ENCODE data around the gene ADAM19.

The ADAM19 gene

GRCh38 chr5:157544623-157544989 lies 31.0 kb downstream of the ADAM19 start:
- DNase-seq (ENCODE audit: low read depth in 2 of 2, low spot score in 1 of 2), result no peak

- no peak for DNase-seq (ENCODE audit: low read depth in 2 of 2, low spot score in 1 of 2)
Observed at GRCh38 chr5:157543825-157544622, 31.6 kb downstream of the ADAM19 start.

- DNase-seq (ENCODE audit: low read depth in 2 of 2, low spot score in 1 of 2), result no peak
Observed at GRCh38 chr5:157542282-157543000, 33.1 kb downstream of the ADAM19 start.

GRCh38 chr5:157541447-157542118 lies 34.0 kb downstream of the ADAM19 start:
- DNase-seq (ENCODE audit: low read depth in 2 of 2, low spot score in 1 of 2), result no peak

GRCh38 chr5:157540707-157541446 lies 34.7 kb downstream of the ADAM19 start:
- DNase-seq (ENCODE audit: low read depth in 2 of 2, low spot score in 1 of 2), result no peak

GRCh38 chr5:157540124-157540523 lies 35.5 kb downstream of the ADAM19 start:
- no peak for DNase-seq (ENCODE audit: low read depth in 2 of 2, low spot score in 1 of 2)

GRCh38 chr5:157539503-157540022 lies 36.0 kb downstream of the ADAM19 start:
- no peak for DNase-seq (ENCODE audit: low read depth in 2 of 2, low spot score in 1 of 2)

GRCh38 chr5:157538311-157538710 lies 37.3 kb downstream of the ADAM19 start:
- DNase-seq (ENCODE audit: low read depth in 2 of 2, low spot score in 1 of 2), result no peak

- DNase-seq (ENCODE audit: low read depth in 2 of 2, low spot score in 1 of 2), result no peak
Observed at GRCh38 chr5:157535042-157535865, 40.3 kb downstream of the ADAM19 start.

GRCh38 chr5:157533011-157533481 lies 42.5 kb downstream of the ADAM19 start:
- DNase-seq (ENCODE audit: low read depth in 2 of 2, low spot score in 1 of 2), result no peak

GRCh38 chr5:157532022-157532421 lies 43.6 kb downstream of the ADAM19 start:
- no peak for DNase-seq (ENCODE audit: low read depth in 2 of 2, low spot score in 1 of 2)

GRCh38 chr5:157530226-157530972 lies 45.2 kb downstream of the ADAM19 start:
- DNase-seq (ENCODE audit: low read depth in 2 of 2, low spot score in 1 of 2), result no peak

- no peak for DNase-seq (ENCODE audit: low read depth in 2 of 2, low spot score in 1 of 2)
Observed at GRCh38 chr5:157529002-157529401, 46.6 kb downstream of the ADAM19 start.

- no peak for DNase-seq (ENCODE audit: low read depth in 2 of 2, low spot score in 1 of 2)
Observed at GRCh38 chr5:157528036-157528632, 47.4 kb downstream of the ADAM19 start.

- DNase-seq (ENCODE audit: low read depth in 2 of 2, low spot score in 1 of 2), result no peak
Observed at GRCh38 chr5:157524887-157525286, 50.7 kb downstream of the ADAM19 start.

- DNase-seq (ENCODE audit: low read depth in 2 of 2, low spot score in 1 of 2), result no peak
Observed at GRCh38 chr5:157523976-157524375, 51.6 kb downstream of the ADAM19 start.

- DNase-seq (ENCODE audit: low read depth in 2 of 2, low spot score in 1 of 2), result no peak
Observed at GRCh38 chr5:157521704-157522029, 53.9 kb downstream of the ADAM19 start.

GRCh38 chr5:157520911-157521703 lies 54.5 kb downstream of the ADAM19 start:
- no peak for DNase-seq (ENCODE audit: low read depth in 2 of 2, low spot score in 1 of 2)
